ENCODE results near the gene EXOC3L4. TPM values are rescaled to one million over a fixed set of nuclear protein-coding genes. Genes with fewer than 3 reads are reported as not detected.

Gene EXOC3L4
- total and polyA plus RNA-seq, 2 of the 8 experiments (the other 6 are each of a cell fraction or from before 2014, with no cell fraction given) = 0.45 to 0.57 TPM

GRCh38 chr14:103105580-103106150 is 11.1 kb downstream of the EXOC3L4 start (continued):
- TF ChIP-seq HDAC6 (IDR thresholded peaks at IDR 0.05; ENCODE audit: low read depth, low read length) = no peak

All from H1 (cell line).